HepG2 (cell line): Measurements from ENCODE around the gene UNC13D. TPM values are rescaled to one million over a fixed set of nuclear protein-coding genes. Genes with fewer than 3 reads are reported as not detected.

ENCODE experiments used
- AKAP8 ChIP-seq: sonication (generic); formaldehyde crosslinking; IDR thresholded peaks from 2 replicates; pipeline ENCODE4 v1.5.1; 2020; ENCODE audit warnings: mild to moderate bottlenecking, missing genetic modification reagents
- GATAD2A ChIP-seq: IDR thresholded peaks from 2 replicates; pipeline ENCODE4 v1.6.1; 2016
- MTERF4 ChIP-seq: sonication (generic); formaldehyde crosslinking; IDR thresholded peaks from 2 replicates; pipeline ENCODE4 v1.8.0; 2023; ENCODE audit warnings: mild to moderate bottlenecking, missing genetic modification reagents
- RERE ChIP-seq: IDR thresholded peaks from 2 replicates; pipeline ENCODE4 v1.6.1; 2016; ENCODE audit warnings: low read depth, missing genetic modification reagents, missing compliant biosample characterization
- RNF2 ChIP-seq: fragments of 450-650 bp; conservative IDR thresholded peaks from 2 replicates; pipeline ENCODE4 v1.6.1; 2016; ENCODE audit warnings: low read depth
- ZFP36 ChIP-seq: fragments of 150-350 bp; IDR thresholded peaks from 2 replicates; pipeline ENCODE4 v1.6.1; 2018; ENCODE audit warnings: borderline replicate concordance, low read length, low read depth; ENCODE audit not compliant: partially characterized antibody
- ZSCAN29 ChIP-seq: sonication (generic); formaldehyde crosslinking; conservative IDR thresholded peaks from 2 replicates; pipeline ENCODE4 v1.4.0; 2020; ENCODE audit warnings: mild to moderate bottlenecking, missing genetic modification reagents
- polyA plus RNA-seq, 8 experiments: library from polyadenylated mRNA; depleted of rRNA in 3 of 8; stranded (reverse) in 7 of 8; unstranded in 1 of 8; fragments of >200 nt; fragmentation: Illumina TruSeq in 4 of 8; extraction: Trizol in 4 of 8; gene quantifications; 2 replicates each; pipeline versions ENCODE4 v1.2.1 to v1.2.3, GENCODE V29; 2011 to 2016; ENCODE audit warnings: low read depth in 4 of 8, missing spikeins in 1 of 8, mixed read lengths in 1 of 8; ENCODE audit not compliant: insufficient read depth in 1 of 8
- total RNA-seq, 5 experiments: library from RNA; depleted of rRNA; stranded (reverse); fragments of >200 nt; fragmentation: Illumina TruSeq; extraction: Trizol; gene quantifications; 2 replicates each; pipeline ENCODE4 v1.2.3, GENCODE V29; 2016; ENCODE audit warnings: low read depth in 1 of 5
- TF ChIP-seq, protein P1 (sequence below): sonication (generic); IDR thresholded peaks from 2 replicates; pipeline ENCODE4 v1.6.1; 2016; ENCODE audit warnings: low read depth, borderline replicate concordance
- TF ChIP-seq, protein P2 (sequence below): sonication (generic); formaldehyde crosslinking; IDR thresholded peaks from 2 replicates; pipeline ENCODE4 v1.5.0; 2020; ENCODE audit warnings: missing genetic modification reagents
- TF ChIP-seq, protein P3 (sequence below): sonication (generic); formaldehyde crosslinking; IDR thresholded peaks from 2 replicates; pipeline ENCODE4 v1.4.0; 2020; ENCODE audit warnings: missing genetic modification reagents

The UNC13D gene
- total and polyA plus RNA-seq, 2 of the 13 experiments (the other 11 are each of a cell fraction or from before 2014, with no cell fraction given): 29.7 to 42.7 TPM

GRCh38 chr17:75779250-75779986 lies 64.8 kb downstream of the UNC13D start (continued):
- TF ChIP-seq MTERF4 (CRISPR knock-in tag): peak; percentile 95
- peak; percentile 68; the same call in 1 of the 2 replicates for TF ChIP-seq RNF2
- TF ChIP-seq ZFP36: no peak
- peak; percentile 49; the same call in 1 of the 2 replicates for TF ChIP-seq AKAP8 (CRISPR knock-in tag)
- TF ChIP-seq ZSCAN29 (CRISPR knock-in tag): no peak
- peak; percentile 39; the same call in 1 of the 2 replicates for TF ChIP-seq GATAD2A (CRISPR knock-in tag)
- peak; percentile 52; the same call in 1 of the 2 replicates for TF ChIP-seq RERE (CRISPR knock-in tag)
- TF ChIP-seq, protein P1, sequence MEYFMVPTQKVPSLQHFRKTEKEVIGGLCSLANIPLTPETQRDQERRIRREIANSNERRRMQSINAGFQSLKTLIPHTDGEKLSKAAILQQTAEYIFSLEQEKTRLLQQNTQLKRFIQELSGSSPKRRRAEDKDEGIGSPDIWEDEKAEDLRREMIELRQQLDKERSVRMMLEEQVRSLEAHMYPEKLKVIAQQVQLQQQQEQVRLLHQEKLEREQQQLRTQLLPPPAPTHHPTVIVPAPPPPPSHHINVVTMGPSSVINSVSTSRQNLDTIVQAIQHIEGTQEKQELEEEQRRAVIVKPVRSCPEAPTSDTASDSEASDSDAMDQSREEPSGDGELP: no peak
- TF ChIP-seq, protein P2, sequence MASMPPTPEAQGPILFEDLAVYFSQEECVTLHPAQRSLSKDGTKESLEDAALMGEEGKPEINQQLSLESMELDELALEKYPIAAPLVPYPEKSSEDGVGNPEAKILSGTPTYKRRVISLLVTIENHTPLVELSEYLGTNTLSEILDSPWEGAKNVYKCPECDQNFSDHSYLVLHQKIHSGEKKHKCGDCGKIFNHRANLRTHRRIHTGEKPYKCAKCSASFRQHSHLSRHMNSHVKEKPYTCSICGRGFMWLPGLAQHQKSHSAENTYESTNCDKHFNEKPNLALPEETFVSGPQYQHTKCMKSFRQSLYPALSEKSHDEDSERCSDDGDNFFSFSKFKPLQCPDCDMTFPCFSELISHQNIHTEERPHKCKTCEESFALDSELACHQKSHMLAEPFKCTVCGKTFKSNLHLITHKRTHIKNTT (CRISPR knock-in tag): no peak
- TF ChIP-seq, protein P3, sequence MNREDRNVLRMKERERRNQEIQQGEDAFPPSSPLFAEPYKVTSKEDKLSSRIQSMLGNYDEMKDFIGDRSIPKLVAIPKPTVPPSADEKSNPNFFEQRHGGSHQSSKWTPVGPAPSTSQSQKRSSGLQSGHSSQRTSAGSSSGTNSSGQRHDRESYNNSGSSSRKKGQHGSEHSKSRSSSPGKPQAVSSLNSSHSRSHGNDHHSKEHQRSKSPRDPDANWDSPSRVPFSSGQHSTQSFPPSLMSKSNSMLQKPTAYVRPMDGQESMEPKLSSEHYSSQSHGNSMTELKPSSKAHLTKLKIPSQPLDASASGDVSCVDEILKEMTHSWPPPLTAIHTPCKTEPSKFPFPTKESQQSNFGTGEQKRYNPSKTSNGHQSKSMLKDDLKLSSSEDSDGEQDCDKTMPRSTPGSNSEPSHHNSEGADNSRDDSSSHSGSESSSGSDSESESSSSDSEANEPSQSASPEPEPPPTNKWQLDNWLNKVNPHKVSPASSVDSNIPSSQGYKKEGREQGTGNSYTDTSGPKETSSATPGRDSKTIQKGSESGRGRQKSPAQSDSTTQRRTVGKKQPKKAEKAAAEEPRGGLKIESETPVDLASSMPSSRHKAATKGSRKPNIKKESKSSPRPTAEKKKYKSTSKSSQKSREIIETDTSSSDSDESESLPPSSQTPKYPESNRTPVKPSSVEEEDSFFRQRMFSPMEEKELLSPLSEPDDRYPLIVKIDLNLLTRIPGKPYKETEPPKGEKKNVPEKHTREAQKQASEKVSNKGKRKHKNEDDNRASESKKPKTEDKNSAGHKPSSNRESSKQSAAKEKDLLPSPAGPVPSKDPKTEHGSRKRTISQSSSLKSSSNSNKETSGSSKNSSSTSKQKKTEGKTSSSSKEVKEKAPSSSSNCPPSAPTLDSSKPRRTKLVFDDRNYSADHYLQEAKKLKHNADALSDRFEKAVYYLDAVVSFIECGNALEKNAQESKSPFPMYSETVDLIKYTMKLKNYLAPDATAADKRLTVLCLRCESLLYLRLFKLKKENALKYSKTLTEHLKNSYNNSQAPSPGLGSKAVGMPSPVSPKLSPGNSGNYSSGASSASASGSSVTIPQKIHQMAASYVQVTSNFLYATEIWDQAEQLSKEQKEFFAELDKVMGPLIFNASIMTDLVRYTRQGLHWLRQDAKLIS (CRISPR knock-in tag): peak; percentile 99
